Activated T-helper 2 cell treated with anti-CD3 and anti-CD28 coated beads, Interferon-gamma antibody, Interleukin-2, Interleukin-4, amounts not matched to agents 10 μg/mL and 5 μg/mL and 100 μg/mL, durations not matched to agents 14 hours and 24 hours and 36 hours (primary cell): ENCODE measurements around the gene E2F6. TPM values are rescaled to one million over a fixed set of nuclear protein-coding genes. Genes with fewer than 3 reads are reported as not detected.

Source experiments
- DNase-seq: peaks from one replicate; pipeline ENCODE4 v3.0.0; 2021; ENCODE audit warnings: low spot score
- H3K27ac Mint-ChIP-seq: one replicate; pipeline ENCODE4 v1.8.0; 2021; ENCODE audit warnings: mixed read lengths
- H3K27me3 Mint-ChIP-seq: one replicate; pipeline ENCODE4 v1.8.0; 2021; ENCODE audit warnings: low read depth, mixed read lengths
- H3K36me3 Mint-ChIP-seq: one replicate; pipeline ENCODE4 v1.8.0; 2021; ENCODE audit warnings: low read depth, mixed read lengths
- H3K4me1 Mint-ChIP-seq: one replicate; pipeline ENCODE4 v1.8.0; 2021; ENCODE audit warnings: low read depth, mixed read lengths
- H3K4me3 Mint-ChIP-seq: one replicate; pipeline ENCODE4 v1.8.0; 2021; ENCODE audit warnings: low read depth, mild to moderate bottlenecking, moderate library complexity, mixed read lengths
- H3K9me3 Mint-ChIP-seq: one replicate; pipeline ENCODE4 v1.8.0; 2021; ENCODE audit warnings: mixed read lengths
- intact Hi-C: fragments of 100-400 bp; cut with micrococcal nuclease; formaldehyde crosslinking; loops from one replicate; pipeline ENCODE4 v1.15.1; 2023
- total RNA-seq: library from RNA; stranded (reverse); gene quantifications from 2 replicates; pipeline ENCODE4 v1.2.3, GENCODE V29; 2022

The E2F6 gene
- total RNA-seq, 1 donor from 2014 or later, result 18.2 TPM

DNA sequence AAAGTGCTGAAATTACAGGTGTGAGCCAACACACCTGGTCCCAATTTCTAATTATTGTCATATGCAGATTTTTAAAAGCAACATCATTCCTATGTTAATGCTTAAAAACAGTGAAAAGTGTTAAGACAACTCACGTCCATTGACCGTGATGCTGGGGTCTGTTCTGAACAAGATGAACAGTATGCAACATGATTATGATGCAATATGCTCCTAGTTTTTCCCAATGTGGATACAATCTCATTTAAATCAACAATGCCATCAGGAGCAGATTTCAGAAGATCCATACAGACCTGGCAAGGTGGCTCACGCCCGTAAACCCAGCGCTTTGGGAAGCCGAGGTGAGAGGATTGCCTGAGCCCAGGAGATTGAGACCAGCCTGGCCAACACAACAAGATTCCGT lies 31.5 kb downstream of the E2F6 start:
- H3K27ac Mint-ChIP-seq, result no peak overlapping the region
- intact Hi-C loops, result no loop called here
- H3K36me3 Mint-ChIP-seq, result no peaks in the 10 kb centered on the region
- no peaks in the 10 kb centered on the region for H3K4me1 Mint-ChIP-seq
- no peak overlapping the region for H3K4me3 Mint-ChIP-seq
- H3K9me3 Mint-ChIP-seq, result peaks cover 4% of the 10 kb centered on the region
- no peak for DNase-seq
- H3K27me3 Mint-ChIP-seq, result no peaks in the 10 kb centered on the region

GRCh38 chr2:11433822-11434221 lies 32.1 kb downstream of the E2F6 start:
- H3K4me3 Mint-ChIP-seq, result no peak overlapping the region
- intact Hi-C loops, result no loop called here
- DNase-seq, result no peak
- no peak overlapping the region for H3K27ac Mint-ChIP-seq
- no peaks in the 10 kb centered on the region for H3K4me1 Mint-ChIP-seq
- no peaks in the 10 kb centered on the region for H3K27me3 Mint-ChIP-seq
- H3K36me3 Mint-ChIP-seq, result no peaks in the 10 kb centered on the region
- H3K9me3 Mint-ChIP-seq, result peaks cover 4% of the 10 kb centered on the region

- no peaks in the 10 kb centered on the region for H3K36me3 Mint-ChIP-seq
- no peak overlapping the region for H3K4me3 Mint-ChIP-seq
- peaks cover 4% of the 10 kb centered on the region for H3K9me3 Mint-ChIP-seq
- H3K27me3 Mint-ChIP-seq, result no peaks in the 10 kb centered on the region
- intact Hi-C loops, result no loop called here
- H3K27ac Mint-ChIP-seq, result no peak overlapping the region
- no peaks in the 10 kb centered on the region for H3K4me1 Mint-ChIP-seq
- DNase-seq, result no peak
These were observed 35.2 kb downstream of the E2F6 start for GRCh38 chr2:11430729-11431128.

DNA sequence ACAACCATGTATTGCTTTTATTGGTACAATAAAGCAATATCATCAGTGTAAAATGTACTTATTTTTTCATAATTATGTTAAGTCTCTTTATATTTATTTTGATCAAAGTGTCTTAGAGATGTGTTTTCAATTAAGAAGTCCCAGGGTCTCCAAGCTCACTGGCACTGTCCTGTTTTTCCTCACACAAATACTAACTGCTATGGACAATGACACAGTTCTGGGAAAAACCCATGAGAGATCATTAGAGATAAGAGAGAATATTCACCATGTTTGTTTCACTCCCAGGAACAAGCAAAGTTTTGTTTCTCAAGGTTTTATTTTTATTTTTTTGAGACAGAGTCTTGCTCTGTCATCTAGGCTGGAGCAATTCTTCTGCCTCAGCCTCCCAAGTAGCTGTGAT lies 38.7 kb downstream of the E2F6 start:
- H3K9me3 Mint-ChIP-seq, result no peaks in the 10 kb centered on the region
- H3K4me3 Mint-ChIP-seq, result no peak overlapping the region
- intact Hi-C loops, result no loop called here
- DNase-seq, result no peak
- no peaks in the 10 kb centered on the region for H3K27me3 Mint-ChIP-seq
- no peaks in the 10 kb centered on the region for H3K4me1 Mint-ChIP-seq
- H3K36me3 Mint-ChIP-seq, result no peaks in the 10 kb centered on the region
- H3K27ac Mint-ChIP-seq, result no peak overlapping the region

DNA sequence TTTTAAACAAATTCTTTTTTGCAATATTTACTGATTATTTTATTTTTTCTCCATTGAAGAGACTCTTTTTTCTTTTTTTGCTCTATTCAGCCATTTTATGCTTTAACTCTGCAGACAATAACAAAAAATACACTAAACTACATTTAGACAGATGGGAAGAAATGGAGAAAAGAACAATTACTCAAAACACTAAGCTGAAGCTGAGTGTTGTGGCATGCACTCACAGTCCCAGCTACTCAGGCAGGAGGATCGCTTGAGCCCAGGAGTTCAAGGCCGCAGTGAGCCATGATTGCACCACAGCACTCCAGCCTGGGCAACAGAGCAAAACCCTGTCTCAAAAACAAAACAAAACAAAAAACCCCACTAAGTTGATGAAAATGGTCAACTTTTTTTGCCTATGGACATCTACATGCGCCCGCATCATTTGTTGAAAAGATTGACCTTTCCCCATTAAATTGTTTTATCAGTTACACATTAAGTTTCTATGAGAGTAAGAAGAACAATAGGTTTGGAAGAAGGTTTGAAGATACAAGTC lies 43.0 kb downstream of the E2F6 start:
- Mint-ChIP-seq H3K36me3 (no peaks in the 10 kb centered on the region), H3K9me3 (peaks cover 5% of the 10 kb centered on the region), H3K4me1 (no peaks in the 10 kb centered on the region), H3K4me3 (no peak overlapping the region), H3K27me3 (no peaks in the 10 kb centered on the region), H3K27ac (no peak overlapping the region)
- DNase-seq, result no peak
- intact Hi-C loops, result no loop called here

DNA sequence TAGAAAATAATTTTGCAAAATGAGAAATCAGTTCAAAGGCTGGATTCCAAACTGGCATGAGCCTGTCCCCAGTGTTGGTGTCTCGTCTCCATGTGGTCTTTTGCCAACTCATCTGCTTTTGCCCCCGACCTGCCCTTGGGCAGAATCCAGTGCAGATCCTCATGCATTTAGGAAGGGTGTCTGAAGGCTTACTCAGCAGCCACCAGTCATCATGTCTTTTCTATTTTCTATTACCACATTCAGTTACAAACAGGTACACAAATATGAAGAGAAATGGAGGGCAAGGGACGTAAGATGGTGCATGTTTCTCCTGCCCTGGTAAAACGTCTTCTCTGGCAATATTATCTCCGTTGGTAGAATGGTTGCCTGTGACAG lies 43.5 kb downstream of the E2F6 start:
- no peaks in the 10 kb centered on the region for H3K27me3 Mint-ChIP-seq
- no peak overlapping the region for H3K27ac Mint-ChIP-seq
- no peak for DNase-seq
- intact Hi-C loops, result no loop called here
- H3K36me3 Mint-ChIP-seq, result no peaks in the 10 kb centered on the region
- H3K4me3 Mint-ChIP-seq, result no peak overlapping the region
- peaks cover 6% of the 10 kb centered on the region for H3K9me3 Mint-ChIP-seq
- no peaks in the 10 kb centered on the region for H3K4me1 Mint-ChIP-seq

DNA sequence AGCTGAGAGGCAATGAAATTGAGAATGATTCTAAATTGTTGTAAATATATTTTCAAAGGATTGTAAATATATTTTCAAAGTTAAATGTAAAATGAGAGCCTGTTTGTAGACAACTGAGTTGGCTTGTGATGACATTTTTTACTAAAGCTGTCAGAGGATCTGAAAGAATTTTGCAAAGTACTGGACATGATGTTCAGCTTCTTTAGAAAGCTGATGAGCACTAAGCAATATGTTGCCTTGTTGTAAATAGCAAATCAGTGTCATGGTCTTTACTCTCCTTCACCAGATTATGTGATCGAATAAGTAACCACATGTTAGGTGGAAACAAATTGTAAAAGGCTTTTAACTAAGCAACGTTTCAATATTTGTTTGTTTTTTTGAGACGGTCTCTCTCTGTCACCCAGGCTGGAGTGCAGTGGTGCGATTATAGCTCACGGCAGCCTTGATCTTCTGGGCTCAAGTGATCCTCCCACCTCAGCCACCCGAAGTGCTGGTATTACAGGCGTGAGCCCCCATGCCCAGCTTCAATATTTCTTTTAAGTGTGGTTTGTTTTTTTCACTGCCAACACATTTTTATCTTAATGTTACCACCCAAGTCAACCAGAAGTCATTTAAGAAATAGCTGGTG lies 44.0 kb downstream of the E2F6 start:
- no peak for DNase-seq
- intact Hi-C loops, result no loop called here
- H3K4me3 Mint-ChIP-seq, result no peak overlapping the region
- H3K27me3 Mint-ChIP-seq, result no peaks in the 10 kb centered on the region
- no peaks in the 10 kb centered on the region for H3K4me1 Mint-ChIP-seq
- peaks cover 6% of the 10 kb centered on the region for H3K9me3 Mint-ChIP-seq
- no peaks in the 10 kb centered on the region for H3K36me3 Mint-ChIP-seq
- no peak overlapping the region for H3K27ac Mint-ChIP-seq

- no peak for DNase-seq
- intact Hi-C loops, result no loop called here
- no peaks in the 10 kb centered on the region for H3K27me3 Mint-ChIP-seq
- H3K27ac Mint-ChIP-seq, result no peak overlapping the region
- no peak overlapping the region for H3K4me3 Mint-ChIP-seq
- H3K4me1 Mint-ChIP-seq, result no peaks in the 10 kb centered on the region
- no peaks in the 10 kb centered on the region for H3K36me3 Mint-ChIP-seq
- H3K9me3 Mint-ChIP-seq, result peaks cover 13% of the 10 kb centered on the region
These were observed 45.3 kb downstream of the E2F6 start for GRCh38 chr2:11420671-11421070.

DNA sequence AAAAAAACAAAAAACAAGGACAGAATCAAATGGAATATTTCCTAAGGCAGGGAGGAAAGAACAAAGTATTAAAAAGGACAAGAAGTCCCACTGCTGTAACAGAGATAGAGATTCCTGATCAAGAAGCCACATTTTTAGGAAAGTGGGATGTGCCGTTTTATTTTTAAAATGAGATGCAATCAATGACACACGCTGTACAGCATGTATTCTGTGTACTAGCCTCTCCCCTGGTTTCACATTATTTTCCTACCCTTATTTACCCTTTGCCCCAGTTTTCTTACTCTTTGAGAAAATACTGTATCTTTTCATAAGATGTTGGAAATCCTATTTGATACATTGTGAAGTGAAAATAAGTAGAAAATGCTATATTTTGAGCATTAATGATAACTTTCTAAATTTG lies 45.8 kb downstream of the E2F6 start:
- Mint-ChIP-seq H3K36me3 (no peaks in the 10 kb centered on the region), H3K27me3 (no peaks in the 10 kb centered on the region), H3K4me1 (no peaks in the 10 kb centered on the region), H3K9me3 (peaks cover 13% of the 10 kb centered on the region), H3K27ac (no peak overlapping the region), H3K4me3 (no peak overlapping the region)
- intact Hi-C loops, result no loop called here
- DNase-seq, result no peak

- Mint-ChIP-seq H3K4me1 (no peaks in the 10 kb centered on the region), H3K9me3 (peaks cover 13% of the 10 kb centered on the region), H3K4me3 (no peak overlapping the region), H3K36me3 (no peaks in the 10 kb centered on the region), H3K27ac (no peak overlapping the region), H3K27me3 (no peaks in the 10 kb centered on the region)
- intact Hi-C loops, result no loop called here
- DNase-seq, result no peak
These were observed 46.2 kb downstream of the E2F6 start for GRCh38 chr2:11419781-11420180.

GRCh38 chr2:11417946-11418585 lies 47.9 kb downstream of the E2F6 start:
- intact Hi-C loops, result no loop called here
- Mint-ChIP-seq H3K4me3 (no peak overlapping the region), H3K9me3 (peaks cover 13% of the 10 kb centered on the region), H3K27me3 (no peaks in the 10 kb centered on the region), H3K4me1 (no peaks in the 10 kb centered on the region), H3K27ac (no peak overlapping the region), H3K36me3 (no peaks in the 10 kb centered on the region)
- DNase-seq, result no peak

- no peak for DNase-seq
- Mint-ChIP-seq H3K27me3 (no peaks in the 10 kb centered on the region), H3K4me3 (no peak overlapping the region), H3K9me3 (peaks cover 13% of the 10 kb centered on the region), H3K36me3 (no peaks in the 10 kb centered on the region), H3K27ac (no peak overlapping the region), H3K4me1 (no peaks in the 10 kb centered on the region)
- intact Hi-C loops, result no loop called here
These were observed 49.0 kb downstream of the E2F6 start for GRCh38 chr2:11416931-11417330.

DNA sequence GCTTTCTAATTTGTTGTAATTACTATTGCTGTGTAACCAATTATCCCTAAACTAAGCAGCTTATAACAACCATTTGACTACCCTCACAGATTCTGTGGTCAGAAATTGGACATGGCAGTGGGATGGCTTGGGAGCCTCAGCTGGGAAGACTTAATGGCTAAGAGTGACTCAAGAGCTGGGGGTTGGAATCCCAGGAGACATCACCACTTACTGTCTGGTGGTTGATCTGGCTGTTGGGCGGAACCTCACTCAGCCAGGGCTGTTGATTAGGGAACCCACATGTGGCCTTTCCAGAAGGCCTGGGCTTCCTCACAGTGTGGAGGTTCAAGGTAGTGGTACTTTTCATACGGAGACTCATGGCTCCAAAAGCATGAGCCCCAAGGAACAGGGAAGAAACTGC lies 49.8 kb downstream of the E2F6 start:
- DNase-seq, result no peak
- Mint-ChIP-seq H3K9me3 (peaks cover 13% of the 10 kb centered on the region), H3K27me3 (peaks cover 2% of the 10 kb centered on the region), H3K27ac (no peak overlapping the region), H3K4me3 (no peak overlapping the region), H3K36me3 (no peaks in the 10 kb centered on the region), H3K4me1 (no peaks in the 10 kb centered on the region)
- intact Hi-C loops, result no loop called here
